ENCODE results near the gene ELF1. TPM values are rescaled to one million over a fixed set of nuclear protein-coding genes. Genes with fewer than 3 reads are reported as not detected.

The ELF1 gene
- total and polyA plus RNA-seq, 2 donors (not counting 1 experiment from before 2014, with no cell fraction given) = 38.5 to 41.0 TPM

GRCh38 chr13:40946485-40946884 lies 72.6 kb downstream of the ELF1 start:
- Histone ChIP-seq H3K4me3 (replicated peaks in 1 of 4; ENCODE audit: control extremely low read depth in 1 of 4, insufficient read depth in 1 of 4, low read depth in 3 of 4, low read length in 4 of 4) (no peak overlapping the region), H3K36me3 (ENCODE audit: control insufficient read depth, insufficient read depth, low read length) (no peaks in the 10 kb centered on the region), H3K79me2 (ENCODE audit: control insufficient read depth, insufficient read depth, low read length) (no peaks in the 10 kb centered on the region), H3K4me1 (ENCODE audit: control insufficient read depth, extremely low read depth, insufficient read depth, low read length) (no peaks in the 10 kb centered on the region), H3K4me2 (ENCODE audit: extremely low read depth, insufficient read depth, low read length) (no peak overlapping the region), H3K27ac (ENCODE audit: insufficient read depth, low read length) (no peak overlapping the region), H3K9me3 (ENCODE audit: control insufficient read depth, insufficient read depth, low read depth, low read length) (no peaks in the 10 kb centered on the region), H3K9ac (ENCODE audit: insufficient read depth, low read length) (no peak overlapping the region), H4K20me1 (ENCODE audit: control insufficient read depth, extremely low read depth, insufficient read depth, low read length) (no peaks in the 10 kb centered on the region), H2AFZ (ENCODE audit: low read length) (no peak overlapping the region), H3K27me3 (ENCODE audit: control insufficient read depth, insufficient read depth, low read length) (no peaks in the 10 kb centered on the region)
- DNase-seq (ENCODE audit: low read depth in 2 of 2) = no peak
- TF ChIP-seq EZH2 (IDR thresholded peaks at IDR 0.05; ENCODE audit: low read length, missing control alignments) (no peak), CTCF (conservative IDR thresholded peaks at IDR 0.05 in 1 of 2, IDR thresholded peaks at IDR 0.05 in 1 of 2; ENCODE audit: low read depth in 1 of 2, low read length in 2 of 2) (no peak)

DNA sequence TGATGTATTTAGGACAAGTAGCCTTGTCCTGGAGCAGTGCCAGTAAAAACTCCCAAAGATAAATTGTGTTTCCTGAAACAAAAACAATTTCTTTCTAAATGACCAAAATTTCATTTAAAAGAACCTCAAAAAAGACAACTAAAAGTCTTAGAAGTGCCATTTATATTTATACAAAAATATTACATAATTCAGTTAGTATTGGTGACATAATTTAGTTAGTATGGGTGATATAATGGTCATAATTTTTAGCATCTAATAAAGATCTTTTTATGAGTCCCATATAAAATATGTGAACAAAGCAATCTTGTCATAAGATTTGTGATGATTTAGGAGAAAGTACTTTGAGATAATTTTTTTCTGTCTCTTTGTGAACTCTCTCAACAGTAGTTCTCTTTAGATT lies 76.0 kb downstream of the ELF1 start:
- Histone ChIP-seq H3K79me2 (ENCODE audit: control insufficient read depth, insufficient read depth, low read length) (no peaks in the 10 kb centered on the region), H3K9me3 (ENCODE audit: control insufficient read depth, insufficient read depth, low read depth, low read length) (no peaks in the 10 kb centered on the region), H2AFZ (ENCODE audit: low read length) (no peak overlapping the region), H3K9ac (ENCODE audit: insufficient read depth, low read length) (no peak overlapping the region), H4K20me1 (ENCODE audit: control insufficient read depth, extremely low read depth, insufficient read depth, low read length) (no peaks in the 10 kb centered on the region), H3K4me2 (ENCODE audit: extremely low read depth, insufficient read depth, low read length) (no peak overlapping the region), H3K4me3 (replicated peaks in 1 of 4; ENCODE audit: control extremely low read depth in 1 of 4, insufficient read depth in 1 of 4, low read depth in 3 of 4, low read length in 4 of 4) (no peak overlapping the region), H3K4me1 (ENCODE audit: control insufficient read depth, extremely low read depth, insufficient read depth, low read length) (no peaks in the 10 kb centered on the region), H3K36me3 (ENCODE audit: control insufficient read depth, insufficient read depth, low read length) (no peaks in the 10 kb centered on the region), H3K27ac (ENCODE audit: insufficient read depth, low read length) (no peak overlapping the region), H3K27me3 (ENCODE audit: control insufficient read depth, insufficient read depth, low read length) (no peaks in the 10 kb centered on the region)
- TF ChIP-seq CTCF (conservative IDR thresholded peaks at IDR 0.05 in 1 of 2, IDR thresholded peaks at IDR 0.05 in 1 of 2; ENCODE audit: low read depth in 1 of 2, low read length in 2 of 2) = no peak
- TF ChIP-seq EZH2 (IDR thresholded peaks at IDR 0.05; ENCODE audit: low read length, missing control alignments) = no peak
- peak in 1 of 2 donors; percentile 9 for DNase-seq (ENCODE audit: low read depth in 2 of 2)

GRCh38 chr13:40941581-40941980 lies 77.5 kb downstream of the ELF1 start:
- no peaks in the 10 kb centered on the region for H3K4me1 ChIP-seq (ENCODE audit: control insufficient read depth, extremely low read depth, insufficient read depth, low read length)
- H2AFZ ChIP-seq (ENCODE audit: low read length) = no peak overlapping the region
- no peak overlapping the region for H3K4me3 ChIP-seq (replicated peaks in 1 of 4; ENCODE audit: control extremely low read depth in 1 of 4, insufficient read depth in 1 of 4, low read depth in 3 of 4, low read length in 4 of 4)
- H3K36me3 ChIP-seq (ENCODE audit: control insufficient read depth, insufficient read depth, low read length) = no peaks in the 10 kb centered on the region
- no peak overlapping the region for H3K4me2 ChIP-seq (ENCODE audit: extremely low read depth, insufficient read depth, low read length)
- no peaks in the 10 kb centered on the region for H3K9me3 ChIP-seq (ENCODE audit: control insufficient read depth, insufficient read depth, low read depth, low read length)
- no peak for DNase-seq (ENCODE audit: low read depth in 2 of 2)
- no peaks in the 10 kb centered on the region for H4K20me1 ChIP-seq (ENCODE audit: control insufficient read depth, extremely low read depth, insufficient read depth, low read length)
- TF ChIP-seq EZH2 (IDR thresholded peaks at IDR 0.05; ENCODE audit: low read length, missing control alignments) (no peak), CTCF (conservative IDR thresholded peaks at IDR 0.05 in 1 of 2, IDR thresholded peaks at IDR 0.05 in 1 of 2; ENCODE audit: low read depth in 1 of 2, low read length in 2 of 2) (no peak)
- H3K27ac ChIP-seq (ENCODE audit: insufficient read depth, low read length) = no peak overlapping the region
- no peaks in the 10 kb centered on the region for H3K79me2 ChIP-seq (ENCODE audit: control insufficient read depth, insufficient read depth, low read length)
- H3K9ac ChIP-seq (ENCODE audit: insufficient read depth, low read length) = no peak overlapping the region
- no peaks in the 10 kb centered on the region for H3K27me3 ChIP-seq (ENCODE audit: control insufficient read depth, insufficient read depth, low read length)

Data from fibroblast of lung (primary cell).